Adipocyte (in vitro differentiated cells): Measurements from ENCODE around the gene KRTAP10-9.
"Not testable (repeated sequence)": the region's sequence is repeated elsewhere in the genome, so short reads cannot be mapped to it uniquely, and the experiment has no call there.

Experiments
- DNase-seq: peaks from one replicate; pipeline ENCODE4 v3.0.0-alpha.2; 2015; ENCODE audit warnings: low read depth
- H3K27me3 ChIP-seq: replicated peaks from 2 replicates; pipeline ENCODE4 v1.7.0; 2013; ENCODE audit warnings: mild to moderate bottlenecking, low read length, moderate library complexity; ENCODE audit not compliant: control insufficient read depth, insufficient read depth
- H3K36me3 ChIP-seq: 2 replicates; pipeline ENCODE4 v1.7.0; 2013; ENCODE audit warnings: low read length, mild to moderate bottlenecking, moderate library complexity; ENCODE audit not compliant: control insufficient read depth, insufficient read depth, severe bottlenecking
- H3K4me1 ChIP-seq: 2 replicates; pipeline ENCODE4 v1.7.0; 2013; ENCODE audit warnings: mild to moderate bottlenecking, low read length, moderate library complexity; ENCODE audit not compliant: control insufficient read depth, insufficient read depth
- H3K4me3 ChIP-seq: 2 replicates; pipeline ENCODE4 v1.7.0; 2013; ENCODE audit warnings: mild to moderate bottlenecking, low read length, moderate library complexity
- H3K9ac ChIP-seq: 2 replicates; pipeline ENCODE4 v1.7.0; 2013; ENCODE audit warnings: mild to moderate bottlenecking, low read length, moderate library complexity
- H3K9me3 ChIP-seq: 2 replicates; pipeline ENCODE4 v1.7.0; 2013; ENCODE audit warnings: mild to moderate bottlenecking, low read length, moderate library complexity; ENCODE audit not compliant: control insufficient read depth

The KRTAP10-9 gene

GRCh38 chr21:44658913-44659595 lies 32.2 kb downstream of the KRTAP10-9 start:
- H3K36me3 ChIP-seq = no peaks in the 10 kb centered on the region
- H3K4me1 ChIP-seq = no peaks in the 10 kb centered on the region
- H3K27me3 ChIP-seq = peaks cover 3% of the 10 kb centered on the region
- peaks cover 26% of the 10 kb centered on the region for H3K9me3 ChIP-seq
- DNase-seq = no peak
- no peak overlapping the region for H3K9ac ChIP-seq
- H3K4me3 ChIP-seq = no peak overlapping the region

DNA sequence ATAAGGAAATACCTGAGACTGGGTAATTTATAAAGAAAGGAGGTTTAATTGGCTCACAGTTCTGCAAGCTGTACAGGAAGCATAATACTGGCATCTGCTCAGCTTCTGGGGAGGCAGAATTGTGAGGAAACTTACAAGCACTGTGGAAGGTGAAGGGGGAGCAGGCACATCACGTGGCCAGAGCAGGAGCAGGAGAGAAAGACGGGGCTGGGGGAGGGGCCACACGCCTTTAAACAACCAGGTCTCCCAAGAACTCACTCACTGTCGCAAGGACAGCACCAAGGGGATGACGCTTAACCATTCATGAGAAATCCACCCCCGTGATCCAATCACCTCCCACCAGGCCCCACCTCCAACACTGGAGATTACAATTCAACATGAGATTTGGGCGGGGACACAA lies 34.7 kb downstream of the KRTAP10-9 start:
- H3K36me3 ChIP-seq, H3K4me3 ChIP-seq, H3K9ac ChIP-seq, H3K4me1 ChIP-seq, DNase-seq, H3K27me3 ChIP-seq: not testable (repeated sequence)
- peaks cover 21% of the 10 kb centered on the region for H3K9me3 ChIP-seq

- H3K36me3 ChIP-seq = no peaks in the 10 kb centered on the region
- DNase-seq = no peak
These were observed 37.8 kb downstream of the KRTAP10-9 start for GRCh38 chr21:44664691-44665090.

GRCh38 chr21:44666401-44667320 lies 39.8 kb downstream of the KRTAP10-9 start, which contains the start of gene KRTAP12-2:
Gene KRTAP12-2, minus strand, starts transcription at chr21:44666927. Its CDS starts 41 bp downstream, at chr21:44666886.
- Histone ChIP-seq H3K9ac (no peak within 1 kb of the TSS), H3K9me3 (peaks cover 25% of the 10 kb centered on the region), H3K27me3 (no peaks in the 10 kb centered on the region), H3K4me3 (no peak within 1 kb of the TSS), H3K4me1 (no peaks in the 10 kb centered on the region), H3K36me3 (no peaks in the 10 kb centered on the region)
- DNase-seq = no peak

More at GRCh38 chr21:44664691-44665090, 37.8 kb downstream of the KRTAP10-9 start:
- peaks cover 25% of the 10 kb centered on the region for H3K9me3 ChIP-seq
- H3K9ac ChIP-seq = no peak overlapping the region
- no peaks in the 10 kb centered on the region for H3K27me3 ChIP-seq
- H3K4me1 ChIP-seq = no peaks in the 10 kb centered on the region
- no peak overlapping the region for H3K4me3 ChIP-seq

DNA sequence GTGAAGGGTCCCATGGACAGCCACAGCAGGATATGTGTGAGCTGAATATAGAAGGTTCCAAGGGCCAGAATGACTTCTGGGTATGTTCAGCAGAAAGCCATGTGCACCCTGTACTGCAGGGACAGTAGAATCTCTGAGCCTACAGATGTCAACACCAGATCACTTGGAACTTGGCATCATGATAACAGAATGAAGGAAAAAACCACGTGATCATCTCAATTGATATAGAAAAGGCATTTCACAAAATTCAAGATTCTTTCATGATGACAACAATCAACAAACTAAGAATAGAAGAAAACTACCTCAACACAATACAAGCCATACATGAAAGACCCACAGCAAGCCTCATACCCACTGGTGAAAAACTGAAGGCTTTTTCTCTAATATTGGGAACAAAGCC lies 40.7 kb downstream of the KRTAP10-9 start:
- Histone ChIP-seq H3K4me3 (no peak overlapping the region), H3K4me1 (no peaks in the 10 kb centered on the region), H3K9ac (no peak overlapping the region), H3K27me3 (no peaks in the 10 kb centered on the region), H3K9me3 (peaks cover 28% of the 10 kb centered on the region), H3K36me3 (no peaks in the 10 kb centered on the region)
- no peak for DNase-seq

DNA sequence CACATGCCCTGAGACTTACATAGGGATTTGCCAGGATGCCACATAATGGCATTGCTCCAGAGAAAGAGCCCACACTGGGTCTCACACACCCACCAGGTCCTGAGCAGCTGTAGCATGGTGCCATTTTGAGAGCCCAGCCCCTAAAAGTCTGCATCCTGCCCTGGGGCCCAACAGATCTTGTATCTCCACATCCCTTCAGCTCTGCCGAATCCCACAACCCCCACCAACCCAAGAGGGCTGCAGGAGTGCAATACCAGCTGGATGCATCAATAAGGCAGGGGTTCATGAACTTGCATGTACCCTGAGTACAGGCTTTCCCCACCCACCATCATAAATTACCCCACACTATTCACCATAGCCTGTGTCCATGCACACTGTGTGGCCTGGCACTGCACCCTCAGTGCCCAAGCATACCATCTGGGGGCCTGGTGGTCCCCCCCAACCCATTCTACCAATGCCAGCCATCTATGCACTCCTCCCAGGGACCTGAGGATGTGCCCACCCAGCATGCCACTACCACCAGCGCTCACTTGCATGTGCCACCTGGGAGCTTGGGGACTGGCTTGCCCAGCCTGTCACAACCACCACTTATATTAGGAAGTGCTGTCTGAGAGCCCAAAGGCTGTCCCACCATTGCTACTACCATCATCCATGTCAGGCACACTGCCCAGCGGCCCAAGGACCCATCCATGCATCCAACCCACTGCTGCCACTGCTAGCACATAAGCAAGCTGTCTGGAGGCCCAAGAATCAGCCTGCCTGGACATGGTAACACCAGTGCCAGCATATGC lies 43.9 kb downstream of the KRTAP10-9 start:
- Histone ChIP-seq H3K4me3 (no peak overlapping the region), H3K36me3 (no peaks in the 10 kb centered on the region), H3K4me1 (no peaks in the 10 kb centered on the region), H3K27me3 (no peaks in the 10 kb centered on the region), H3K9ac (no peak overlapping the region), H3K9me3 (peaks cover 26% of the 10 kb centered on the region)
- DNase-seq = no peak

DNA sequence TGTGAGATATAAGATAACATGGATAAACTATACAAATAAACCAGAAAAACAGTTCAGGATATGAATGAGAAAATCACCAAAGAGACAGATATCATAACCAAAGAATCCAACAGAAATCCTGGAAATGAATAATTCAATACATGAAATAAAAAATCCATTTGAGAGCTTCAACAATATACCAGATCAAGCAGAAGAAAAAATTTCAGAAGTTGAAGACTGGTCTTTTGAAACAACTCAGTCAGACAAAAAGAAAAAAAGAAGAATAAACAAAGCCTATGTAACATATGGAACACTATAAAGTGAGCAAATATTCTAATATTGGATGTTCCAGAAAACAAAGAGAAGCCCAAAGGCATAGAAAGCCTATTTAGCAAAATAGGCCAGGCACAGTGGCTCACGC lies 45.0 kb downstream of the KRTAP10-9 start:
- Histone ChIP-seq H3K4me3 (no peak overlapping the region), H3K9ac (no peak overlapping the region), H3K9me3 (peaks cover 26% of the 10 kb centered on the region), H3K36me3 (no peaks in the 10 kb centered on the region), H3K27me3 (peaks cover 9% of the 10 kb centered on the region), H3K4me1 (no peaks in the 10 kb centered on the region)
- DNase-seq = no peak

DNA sequence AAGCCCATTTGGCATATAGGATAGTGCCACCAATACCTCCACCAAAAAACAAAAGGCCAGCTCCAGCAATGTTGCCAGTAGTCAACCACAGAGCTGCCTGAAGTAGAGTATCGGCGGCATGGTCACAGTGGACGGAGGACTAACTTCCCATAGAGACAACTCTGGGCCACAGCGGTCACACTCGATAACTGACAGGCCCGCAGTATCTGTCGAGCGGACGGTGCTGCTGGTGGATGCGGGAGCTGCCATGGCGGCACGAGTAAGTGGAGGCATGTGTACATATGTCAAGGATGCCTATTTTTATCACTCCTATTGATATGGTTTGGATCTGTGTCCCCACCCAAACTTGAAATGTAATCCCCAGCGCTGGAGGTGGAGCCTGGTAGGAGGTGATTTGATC lies 51.0 kb downstream of the KRTAP10-9 start:
- Histone ChIP-seq H3K27me3 (peaks cover 12% of the 10 kb centered on the region), H3K4me1 (no peaks in the 10 kb centered on the region), H3K9ac (no peak overlapping the region), H3K9me3 (peaks cover 11% of the 10 kb centered on the region), H3K36me3 (no peaks in the 10 kb centered on the region), H3K4me3 (no peak overlapping the region)
- no peak for DNase-seq
